Body of pancreas (tissue), 4 donors: ENCODE results near the gene AMIGO3. TPM values are rescaled to one million over a fixed set of nuclear protein-coding genes. Genes with fewer than 3 reads are reported as not detected.

Experiments
- ATAC-seq: fragments of 150-250 bp; one replicate; pipeline ENCODE4 v1.9.1; 2016
- DNase-seq, 4 donors: peaks; one replicate each; pipeline ENCODE4 v3.0.0-alpha.2; 2019
- H3K27ac ChIP-seq, 4 donors: fragments of 200-600 bp; sonication (generic); 1 replicate in 3 of 4; 2 replicates in 1 of 4; pipeline versions ENCODE4 v1.5.1 to v1.6.1; 2016 to 2019; ENCODE audit warnings: mild to moderate bottlenecking in 1 of 4, mixed read lengths in 1 of 4, moderate library complexity in 1 of 4
- H3K27me3 ChIP-seq, 2 donors: fragments of 200-600 bp; sonication (generic); one replicate each; pipeline ENCODE4 v1.6.0; 2016; ENCODE audit warnings: mild to moderate bottlenecking in 1 of 2
- H3K36me3 ChIP-seq, 2 donors: fragments of 200-600 bp; sonication (generic); replicated peaks in 1 of 2; 2 replicates each; pipeline ENCODE4 v1.5.1; 2016; ENCODE audit warnings: low read depth in 2 of 2; ENCODE audit not compliant: insufficient read depth in 1 of 2
- H3K4me1 ChIP-seq: fragments of 200-600 bp; sonication (generic); one replicate; pipeline ENCODE4 v1.6.0; 2016
- H3K4me3 ChIP-seq, 2 donors: fragments of 200-600 bp; sonication (generic); 1 replicate in 1 of 2; 2 replicates in 1 of 2; pipeline ENCODE4 v1.5.1; 2016 to 2019
- H3K9me3 ChIP-seq, 3 donors: fragments of 200-600 bp; sonication (generic); 1 replicate in 2 of 3; 2 replicates in 1 of 3; pipeline ENCODE4 v1.5.1; 2016
- CTCF ChIP-seq, 7 experiments: fragments of 450-650 bp in 4 of 7; fragments of 200-600 bp in 3 of 7; sonication (generic) in 3 of 7; IDR thresholded peaks; one replicate each; pipeline ENCODE4 v1.5.1; 2016 to 2019; ENCODE audit warnings: antibody characterized with exemption in 7 of 7
- POLR2A ChIP-seq, 3 donors: fragments of 450-650 bp; IDR thresholded peaks; one replicate each; pipeline ENCODE4 v1.6.1; 2016; ENCODE audit warnings: antibody characterized with exemption in 3 of 3, mild to moderate bottlenecking in 2 of 3
- WGBS, 2 donors: methylation state at CpG; one replicate each; pipeline ENCODE4 v1.1.5; 2017; 5-methylcytosine and 5-hydroxymethylcytosine counted together
- intact Hi-C: fragments of 100-400 bp; cut with DNase I; formaldehyde crosslinking; loops from one replicate; pipeline ENCODE4 v1.15.1; 2023
- total RNA-seq, 2 donors: library from RNA; depleted of rRNA; stranded (reverse); fragments of >200 nt; gene quantifications; one replicate each; pipeline ENCODE4 v1.1.0, GENCODE V29; 2016

The AMIGO3 gene
- total RNA-seq, 2 donors from 2014 or later = 2.0 to 2.1 TPM

DNA sequence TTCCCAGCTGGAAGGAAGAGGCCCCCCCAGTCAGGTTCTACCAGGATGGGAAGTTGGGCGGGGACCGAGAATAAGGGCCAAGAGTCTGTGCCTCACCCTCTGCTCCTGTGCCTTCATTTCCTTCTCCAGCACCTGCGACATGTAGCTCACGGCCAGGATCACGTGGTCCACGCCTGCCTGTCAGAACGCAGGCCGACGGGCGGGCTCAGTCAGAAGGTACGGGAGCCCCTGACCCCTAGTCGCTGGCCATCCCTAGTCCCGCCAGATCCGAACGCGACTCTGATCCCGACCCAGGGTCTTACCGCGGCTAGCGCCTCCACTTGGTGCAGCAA is 3.8 kb upstream of the AMIGO3 start:
- ATAC-seq (peak; percentile 57), DNase-seq (peak; percentile 84 to 89 (median 86))
- peaks cover 68% of the 10 kb centered on the region for H3K4me1 ChIP-seq
- H3K27ac ChIP-seq = peak overlapping the region; percentile 88 to 99 (median 98)
- peak overlapping the region; percentile 80 to 91 for H3K4me3 ChIP-seq
- intact Hi-C loops = no loop called here
- TF ChIP-seq POLR2A (IDR thresholded peaks at IDR 0.05) = peak in 2 of 3 donors; percentile 77 to 83
- no peak for TF ChIP-seq CTCF (IDR thresholded peaks at IDR 0.05)
- H3K27me3 ChIP-seq = no peaks in the 10 kb centered on the region
- H3K9me3 ChIP-seq = no peaks in the 10 kb centered on the region
- H3K36me3 ChIP-seq = peaks cover 0 to 8% of the 10 kb centered on the region in 2 donors
- WGBS, 2 donors = 0 to 1% methylated on average over 16 to 20 of the region's 20 CpGs

GRCh38 chr3:49722896-49723295 is 3.4 kb upstream of the AMIGO3 start:
- intact Hi-C loops = no loop called here
- 29 to 40% methylated on average over 7 to 8 of the region's 8 CpGs for WGBS, 2 donors
- peaks cover 68% of the 10 kb centered on the region for H3K4me1 ChIP-seq

GRCh38 chr3:49721896-49722781 is 2.7 kb upstream of the AMIGO3 start:
- intact Hi-C loops = no loop called here

More at GRCh38 chr3:49722896-49723295, 3.4 kb upstream of the AMIGO3 start:
- H3K27ac ChIP-seq = peak overlapping the region; percentile 88 to 99 (median 98)
- TF ChIP-seq CTCF (IDR thresholded peaks at IDR 0.05) = no peak
- TF ChIP-seq POLR2A (IDR thresholded peaks at IDR 0.05) = no peak
- no peak for ATAC-seq
- H3K4me3 ChIP-seq = peak overlapping the region; percentile 80 to 91
- H3K36me3 ChIP-seq = peaks cover 0 to 8% of the 10 kb centered on the region in 2 donors
- no peak for DNase-seq
- H3K9me3 ChIP-seq = no peaks in the 10 kb centered on the region
- no peaks in the 10 kb centered on the region for H3K27me3 ChIP-seq

GRCh38 chr3:49721596-49721895 is 2.1 kb upstream of the AMIGO3 start:
- no peak for TF ChIP-seq POLR2A (IDR thresholded peaks at IDR 0.05)
- TF ChIP-seq CTCF (IDR thresholded peaks at IDR 0.05) = no peak
- intact Hi-C loops = no loop called here
- 44 to 67% methylated on average over 9 of the region's 9 CpGs for WGBS, 2 donors
- ATAC-seq (no peak), DNase-seq (no peak)
- H3K27me3 ChIP-seq = no peaks in the 10 kb centered on the region
- H3K4me3 ChIP-seq = no peak overlapping the region
- no peak overlapping the region for H3K27ac ChIP-seq
- peaks cover 67% of the 10 kb centered on the region for H3K4me1 ChIP-seq
- no peaks in the 10 kb centered on the region for H3K9me3 ChIP-seq
- H3K36me3 ChIP-seq = peaks cover 0 to 4% of the 10 kb centered on the region in 2 donors

More at GRCh38 chr3:49721896-49722781, 2.7 kb upstream of the AMIGO3 start:
- 52 to 53% methylated on average over 18 to 26 of the region's 26 CpGs for WGBS, 2 donors
- no peaks in the 10 kb centered on the region for H3K9me3 ChIP-seq
- H3K27ac ChIP-seq = peak overlapping the region in 3 of 4 donors; percentile 97 to 99 (median 99)
- no peak for TF ChIP-seq CTCF (IDR thresholded peaks at IDR 0.05)
- no peak for TF ChIP-seq POLR2A (IDR thresholded peaks at IDR 0.05)
- ATAC-seq (no peak), DNase-seq (peak in 1 of 4 donors; percentile 26)
- H3K27me3 ChIP-seq = no peaks in the 10 kb centered on the region
- peak overlapping the region in 1 of 2 donors; percentile 91 for H3K4me3 ChIP-seq
- peaks cover 68% of the 10 kb centered on the region for H3K4me1 ChIP-seq
- H3K36me3 ChIP-seq = peaks cover 0 to 4% of the 10 kb centered on the region in 2 donors
